Lower lobe of right lung (tissue), 2 donors: Measurements from ENCODE around the gene CMPK2. TPM values are rescaled to one million over a fixed set of nuclear protein-coding genes. Genes with fewer than 3 reads are reported as not detected.
A peak's percentile ranks its signal among the peaks of the same experiment; 100 is the strongest.

ENCODE experiments used
- ATAC-seq, 2 donors: fragments of 200-7000 bp; cut with Tn5 transposase; one replicate each; pipeline ENCODE4 v1.9.1; 2020 to 2022; ENCODE audit warnings: mild to moderate bottlenecking in 2 of 2, moderate library complexity in 2 of 2
- DNase-seq: peaks from one replicate; pipeline ENCODE4 v3.0.0-alpha.2; 2020
- H3K27ac ChIP-seq: fragments of 200-600 bp; one replicate; pipeline ENCODE4 v1.8.0; 2022
- H3K27me3 ChIP-seq: fragments of 200-600 bp; one replicate; pipeline ENCODE4 v1.8.0; 2022; ENCODE audit warnings: low read depth
- H3K36me3 ChIP-seq: fragments of 200-600 bp; one replicate; pipeline ENCODE4 v1.8.0; 2022; ENCODE audit warnings: mild to moderate bottlenecking
- H3K4me1 ChIP-seq: fragments of 200-600 bp; one replicate; pipeline ENCODE4 v1.8.0; 2022
- H3K4me3 ChIP-seq: fragments of 200-600 bp; one replicate; pipeline ENCODE4 v1.8.0; 2022; ENCODE audit warnings: mild to moderate bottlenecking
- H3K9me3 ChIP-seq: fragments of 200-600 bp; one replicate; pipeline ENCODE4 v1.8.0; 2022
- CTCF ChIP-seq: fragments of 200-600 bp; IDR thresholded peaks from one replicate; pipeline ENCODE4 v1.8.0; 2022; ENCODE audit warnings: antibody characterized with exemption, mild to moderate bottlenecking
- intact Hi-C: fragments of 100-400 bp; cut with DNase I; formaldehyde crosslinking; loops from one replicate; pipeline ENCODE4 v1.11.0; 2022
- total RNA-seq: library from RNA; stranded (reverse); fragmentation: NEBNext Ultra II Directional; extraction: Animal tissue kit (Norgen Biotek cat#: 25700); gene quantifications from one replicate; pipeline ENCODE4 v1.2.1, GENCODE V29; 2021
- donor health status: DM: no; HTN: yes; CAD: no; lungs with severe emphysema.

The CMPK2 gene
- total RNA-seq, 1 donor from 2014 or later: 43.3 TPM

GRCh38 chr2:6896930-6897759 is 31.4 kb upstream of the CMPK2 start:
- ATAC-seq: peak in 1 of 2 donors; percentile 49
- Histone ChIP-seq H3K27ac (no peak overlapping the region), H3K9me3 (no peaks in the 10 kb centered on the region), H3K4me3 (no peak overlapping the region), H3K4me1 (no peaks in the 10 kb centered on the region), H3K36me3 (peaks cover 8% of the 10 kb centered on the region), H3K27me3 (no peaks in the 10 kb centered on the region)
- TF ChIP-seq CTCF: peak; percentile 63
- DNase-seq: no peak
- intact Hi-C loops: loop anchor here (10.0 kb wide), 1 partner anchor 148 kb away; no protein-coding TSS in a partner anchor

- Histone ChIP-seq H3K4me3 (no peak overlapping the region), H3K4me1 (no peaks in the 10 kb centered on the region), H3K36me3 (peaks cover 8% of the 10 kb centered on the region), H3K9me3 (no peaks in the 10 kb centered on the region), H3K27ac (no peak overlapping the region), H3K27me3 (no peaks in the 10 kb centered on the region)
- ATAC-seq: no peak
- no peak for DNase-seq
- no peak for TF ChIP-seq CTCF
- intact Hi-C loops: loop anchor here (10.0 kb wide), 1 partner anchor 151 kb away; no protein-coding TSS in a partner anchor
These were observed 28.3 kb upstream of the CMPK2 start for GRCh38 chr2:6893876-6894482.

- no peak for ATAC-seq
- Histone ChIP-seq H3K27me3 (no peaks in the 10 kb centered on the region), H3K4me1 (no peaks in the 10 kb centered on the region), H3K36me3 (peaks cover 4% of the 10 kb centered on the region), H3K9me3 (no peaks in the 10 kb centered on the region), H3K4me3 (no peak overlapping the region), H3K27ac (no peak overlapping the region)
- no peak for DNase-seq
- TF ChIP-seq CTCF: no peak
- intact Hi-C loops: no loop called here
These were observed 23.0 kb upstream of the CMPK2 start for GRCh38 chr2:6888724-6889123.

DNA sequence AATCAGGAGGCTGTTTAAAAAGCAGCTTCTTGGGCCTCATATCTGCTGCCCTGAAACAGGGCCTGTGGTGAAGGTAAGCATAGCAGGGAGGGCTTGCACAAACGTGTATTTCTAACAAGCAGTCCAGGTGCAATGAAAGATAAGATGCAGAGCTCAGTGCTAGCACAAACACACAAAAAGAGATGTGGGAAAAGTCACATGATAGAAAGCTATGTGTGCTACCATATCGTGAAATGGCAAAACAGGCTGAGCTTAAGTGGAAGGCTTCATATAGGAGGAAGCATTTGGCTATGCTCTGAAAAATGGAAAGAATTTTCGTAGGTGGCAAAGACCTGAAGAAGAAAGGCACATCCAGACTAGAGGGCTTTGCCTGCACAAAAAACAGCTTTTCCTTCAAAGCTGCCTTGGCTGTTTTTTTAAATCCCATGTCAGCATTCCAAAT is 22.1 kb upstream of the CMPK2 start:
- Histone ChIP-seq H3K27ac (no peak overlapping the region), H3K27me3 (no peaks in the 10 kb centered on the region), H3K4me1 (peaks cover 5% of the 10 kb centered on the region), H3K9me3 (no peaks in the 10 kb centered on the region), H3K36me3 (no peaks in the 10 kb centered on the region), H3K4me3 (no peak overlapping the region)
- no peak for TF ChIP-seq CTCF
- DNase-seq (no peak), ATAC-seq (no peak)
- intact Hi-C loops: no loop called here

- peaks cover 5% of the 10 kb centered on the region for H3K4me1 ChIP-seq
- intact Hi-C loops: no loop called here
- H3K9me3 ChIP-seq: no peaks in the 10 kb centered on the region
- no peaks in the 10 kb centered on the region for H3K36me3 ChIP-seq
- H3K4me3 ChIP-seq: no peak overlapping the region
- H3K27ac ChIP-seq: no peak overlapping the region
- no peaks in the 10 kb centered on the region for H3K27me3 ChIP-seq
- DNase-seq: no peak
- ATAC-seq: no peak
- TF ChIP-seq CTCF: no peak
These were observed 20.3 kb upstream of the CMPK2 start for GRCh38 chr2:6885968-6886367.
